ENCODE results near the gene TMEM245.

DNA sequence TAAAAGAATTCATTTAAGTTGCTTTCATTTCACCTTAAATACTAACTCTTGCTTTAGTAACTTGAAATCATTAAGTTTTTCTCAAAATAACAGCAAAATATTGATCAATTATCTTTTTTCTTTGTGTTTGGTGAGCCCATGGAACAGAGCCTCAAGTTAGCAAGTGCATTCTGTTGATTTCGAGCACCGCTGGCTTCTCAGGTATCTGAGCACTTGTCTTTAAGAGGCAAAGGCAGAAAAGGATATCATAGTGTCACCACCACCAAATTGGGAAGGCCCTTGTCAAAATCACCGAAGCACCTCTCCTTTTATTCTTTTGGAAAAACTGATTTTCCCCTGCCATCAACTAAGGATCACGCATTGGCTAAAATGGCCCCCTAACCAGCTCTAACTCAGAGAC is 89.3 kb downstream of the TMEM245 start:
- TF ChIP-seq, protein P1, sequence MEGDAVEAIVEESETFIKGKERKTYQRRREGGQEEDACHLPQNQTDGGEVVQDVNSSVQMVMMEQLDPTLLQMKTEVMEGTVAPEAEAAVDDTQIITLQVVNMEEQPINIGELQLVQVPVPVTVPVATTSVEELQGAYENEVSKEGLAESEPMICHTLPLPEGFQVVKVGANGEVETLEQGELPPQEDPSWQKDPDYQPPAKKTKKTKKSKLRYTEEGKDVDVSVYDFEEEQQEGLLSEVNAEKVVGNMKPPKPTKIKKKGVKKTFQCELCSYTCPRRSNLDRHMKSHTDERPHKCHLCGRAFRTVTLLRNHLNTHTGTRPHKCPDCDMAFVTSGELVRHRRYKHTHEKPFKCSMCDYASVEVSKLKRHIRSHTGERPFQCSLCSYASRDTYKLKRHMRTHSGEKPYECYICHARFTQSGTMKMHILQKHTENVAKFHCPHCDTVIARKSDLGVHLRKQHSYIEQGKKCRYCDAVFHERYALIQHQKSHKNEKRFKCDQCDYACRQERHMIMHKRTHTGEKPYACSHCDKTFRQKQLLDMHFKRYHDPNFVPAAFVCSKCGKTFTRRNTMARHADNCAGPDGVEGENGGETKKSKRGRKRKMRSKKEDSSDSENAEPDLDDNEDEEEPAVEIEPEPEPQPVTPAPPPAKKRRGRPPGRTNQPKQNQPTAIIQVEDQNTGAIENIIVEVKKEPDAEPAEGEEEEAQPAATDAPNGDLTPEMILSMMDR (conservative IDR thresholded peaks at IDR 0.05): no peak
- TF ChIP-seq ZFX (IDR thresholded peaks at IDR 0.05): no peak

Data from C4-2B (cell line).